ENCODE results near the gene PAN3. TPM values are rescaled to one million over a fixed set of nuclear protein-coding genes. Genes with fewer than 3 reads are reported as not detected.

Gene PAN3
- total RNA-seq, 1 experiment from 2014 or later = 24.8 TPM

GRCh38 chr13:28173793-28174192 lies 35.4 kb downstream of the PAN3 start:
- Mint-ChIP-seq H3K9me3 (ENCODE audit: low read depth, unreplicated experiment) (no peaks in the 10 kb centered on the region), H3K27me3 (ENCODE audit: unreplicated experiment) (no peaks in the 10 kb centered on the region), H3K4me1 (ENCODE audit: low read depth, unreplicated experiment) (peaks cover 28% of the 10 kb centered on the region), H3K36me3 (ENCODE audit: insufficient read depth, unreplicated experiment) (peaks cover 10% of the 10 kb centered on the region), H3K27ac (ENCODE audit: unreplicated experiment) (peak overlapping the region; percentile 75), H3K4me3 (ENCODE audit: low read depth, unreplicated experiment) (no peak overlapping the region)
- intact Hi-C loops (cut with micrococcal nuclease; ENCODE audit: unreplicated experiment) = no loop called here
- no TSS peak for BruUV-seq (replicated peaks)
- peak; percentile 29 for DNase-seq
- TF ChIP-seq CTCF (IDR thresholded peaks at IDR 0.05; ENCODE audit: unreplicated experiment) = no peak
- CTCF ChIA-PET = no interaction called here

GRCh38 chr13:28177327-28177726 lies 39.0 kb downstream of the PAN3 start:
- peaks cover 20% of the 10 kb centered on the region for H3K4me1 Mint-ChIP-seq (ENCODE audit: low read depth, unreplicated experiment)
- no peaks in the 10 kb centered on the region for H3K27me3 Mint-ChIP-seq (ENCODE audit: unreplicated experiment)

GRCh38 chr13:28177877-28178276 lies 39.5 kb downstream of the PAN3 start:
- CTCF ChIA-PET = no interaction called here
- no peak for DNase-seq
- no peaks in the 10 kb centered on the region for H3K9me3 Mint-ChIP-seq (ENCODE audit: low read depth, unreplicated experiment)
- BruUV-seq (replicated peaks) = no TSS peak
- no peak for TF ChIP-seq CTCF (IDR thresholded peaks at IDR 0.05; ENCODE audit: unreplicated experiment)
- H3K36me3 Mint-ChIP-seq (ENCODE audit: insufficient read depth, unreplicated experiment) = peaks cover 10% of the 10 kb centered on the region
- peaks cover 16% of the 10 kb centered on the region for H3K4me1 Mint-ChIP-seq (ENCODE audit: low read depth, unreplicated experiment)
- H3K27ac Mint-ChIP-seq (ENCODE audit: unreplicated experiment) = no peak overlapping the region
- intact Hi-C loops (cut with micrococcal nuclease; ENCODE audit: unreplicated experiment) = no loop called here
- H3K27me3 Mint-ChIP-seq (ENCODE audit: unreplicated experiment) = no peaks in the 10 kb centered on the region
- no peak overlapping the region for H3K4me3 Mint-ChIP-seq (ENCODE audit: low read depth, unreplicated experiment)

More at GRCh38 chr13:28177327-28177726, 39.0 kb downstream of the PAN3 start:
- DNase-seq = no peak
- TF ChIP-seq CTCF (IDR thresholded peaks at IDR 0.05; ENCODE audit: unreplicated experiment) = no peak
- BruUV-seq (replicated peaks) = no TSS peak
- Mint-ChIP-seq H3K9me3 (ENCODE audit: low read depth, unreplicated experiment) (no peaks in the 10 kb centered on the region), H3K36me3 (ENCODE audit: insufficient read depth, unreplicated experiment) (peaks cover 10% of the 10 kb centered on the region), H3K27ac (ENCODE audit: unreplicated experiment) (no peak overlapping the region), H3K4me3 (ENCODE audit: low read depth, unreplicated experiment) (no peak overlapping the region)
- CTCF ChIA-PET = no interaction called here
- intact Hi-C loops (cut with micrococcal nuclease; ENCODE audit: unreplicated experiment) = no loop called here

- no TSS peak for BruUV-seq (replicated peaks)
- no peaks in the 10 kb centered on the region for H3K36me3 Mint-ChIP-seq (ENCODE audit: insufficient read depth, unreplicated experiment)
- no peak overlapping the region for H3K27ac Mint-ChIP-seq (ENCODE audit: unreplicated experiment)
- H3K4me3 Mint-ChIP-seq (ENCODE audit: low read depth, unreplicated experiment) = no peak overlapping the region
- H3K27me3 Mint-ChIP-seq (ENCODE audit: unreplicated experiment) = no peaks in the 10 kb centered on the region
- CTCF ChIA-PET = no interaction called here
- H3K9me3 Mint-ChIP-seq (ENCODE audit: low read depth, unreplicated experiment) = no peaks in the 10 kb centered on the region
- no peak for TF ChIP-seq CTCF (IDR thresholded peaks at IDR 0.05; ENCODE audit: unreplicated experiment)
- no peaks in the 10 kb centered on the region for H3K4me1 Mint-ChIP-seq (ENCODE audit: low read depth, unreplicated experiment)
- intact Hi-C loops (cut with micrococcal nuclease; ENCODE audit: unreplicated experiment) = no loop called here
- DNase-seq = no peak
Observed at GRCh38 chr13:28179974-28180373, 41.6 kb downstream of the PAN3 start.

Data from Calu3 (cell line).